Thyroid gland (tissue), 4 donors: Measurements from ENCODE around the gene GRID2IP. TPM values are rescaled to one million over a fixed set of nuclear protein-coding genes. Genes with fewer than 3 reads are reported as not detected.
A peak's percentile ranks its signal among the peaks of the same experiment; 100 is the strongest.

Source experiments
- DNase-seq, 2 donors: peaks; one replicate each; pipeline ENCODE4 v3.0.0-alpha.2; 2019
- H3K27ac ChIP-seq, 3 donors: fragments of 200-600 bp; sonication (generic); 1 replicate in 2 of 3; 2 replicates in 1 of 3; pipeline ENCODE4 v1.5.1; 2016 to 2019; ENCODE audit warnings: mild to moderate bottlenecking in 1 of 3, moderate library complexity in 1 of 3
- H3K27me3 ChIP-seq: fragments of 200-600 bp; sonication (generic); one replicate; pipeline ENCODE4 v1.5.1; 2019
- H3K36me3 ChIP-seq, 2 donors: fragments of 200-600 bp; sonication (generic); one replicate each; pipeline ENCODE4 v1.5.1; 2016 to 2019
- H3K4me1 ChIP-seq, 2 donors: fragments of 200-600 bp; sonication (generic); one replicate each; pipeline ENCODE4 v1.5.1; 2017 to 2019
- H3K4me3 ChIP-seq, 3 donors: fragments of 200-600 bp; sonication (generic); replicated peaks in 1 of 3; 1 replicate in 2 of 3; 2 replicates in 1 of 3; pipeline ENCODE4 v1.5.1; 2016; ENCODE audit warnings: mild to moderate bottlenecking in 1 of 3
- H3K9me3 ChIP-seq: fragments of 200-600 bp; sonication (generic); one replicate; pipeline ENCODE4 v1.5.1; 2017
- POLR2A ChIP-seq, 2 donors: fragments of 450-650 bp; IDR thresholded peaks; one replicate each; pipeline ENCODE4 v1.6.1; 2017; ENCODE audit warnings: antibody characterized with exemption in 2 of 2, mild to moderate bottlenecking in 2 of 2, moderate library complexity in 1 of 2
- WGBS, 2 donors: methylation state at CpG; one replicate each; pipeline ENCODE4 v1.1.5; 2017; 5-methylcytosine and 5-hydroxymethylcytosine counted together
- intact Hi-C: fragments of 100-400 bp; cut with DNase I; formaldehyde crosslinking; loops from one replicate; pipeline ENCODE4 v1.15.1; 2023
- total RNA-seq, 4 donors: library from RNA; depleted of rRNA; stranded (reverse); fragments of >200 nt; gene quantifications; one replicate each; pipeline ENCODE4 v1.2.3, GENCODE V29; 2016
- TF ChIP-seq, protein P1 (sequence below), 6 experiments: fragments of 200-600 bp in 3 of 6; fragments of 450-650 bp in 3 of 6; sonication (generic) in 3 of 6; IDR thresholded peaks; one replicate each; pipeline ENCODE4 v1.5.1; 2016 to 2019; ENCODE audit warnings: antibody characterized with exemption in 6 of 6, mild to moderate bottlenecking in 2 of 6, inconsistent platforms in 1 of 6, moderate library complexity in 1 of 6

Gene GRID2IP
- total RNA-seq, 4 donors from 2014 or later = 0.13 to 0.67 (median 0.40) TPM

DNA sequence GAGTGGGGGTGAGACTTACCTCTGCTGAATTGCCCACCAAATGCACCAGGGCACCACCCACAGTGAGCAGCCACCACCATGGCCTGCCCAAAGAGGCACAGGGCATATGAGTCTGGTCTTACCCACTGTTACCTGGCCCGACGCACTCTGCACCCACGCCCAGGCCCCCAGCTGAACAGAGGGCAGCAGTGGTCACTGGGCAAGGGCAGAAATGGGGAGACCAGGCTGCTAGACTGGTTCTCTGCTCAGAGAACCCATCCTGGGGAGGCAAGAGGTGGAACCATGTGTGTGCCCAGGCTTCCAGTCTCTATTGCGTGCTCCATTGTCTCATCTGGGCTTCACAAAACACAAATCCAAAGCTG is 64.1 kb downstream of the GRID2IP start:
- no peak for DNase-seq
- H3K27me3 ChIP-seq = no peaks in the 10 kb centered on the region
- no peaks in the 10 kb centered on the region for H3K9me3 ChIP-seq
- intact Hi-C loops = no loop called here
- H3K27ac ChIP-seq = no peak overlapping the region
- no peaks in the 10 kb centered on the region for H3K36me3 ChIP-seq
- peaks cover 6 to 8% of the 10 kb centered on the region in 2 donors for H3K4me1 ChIP-seq
- TF ChIP-seq, protein P1, sequence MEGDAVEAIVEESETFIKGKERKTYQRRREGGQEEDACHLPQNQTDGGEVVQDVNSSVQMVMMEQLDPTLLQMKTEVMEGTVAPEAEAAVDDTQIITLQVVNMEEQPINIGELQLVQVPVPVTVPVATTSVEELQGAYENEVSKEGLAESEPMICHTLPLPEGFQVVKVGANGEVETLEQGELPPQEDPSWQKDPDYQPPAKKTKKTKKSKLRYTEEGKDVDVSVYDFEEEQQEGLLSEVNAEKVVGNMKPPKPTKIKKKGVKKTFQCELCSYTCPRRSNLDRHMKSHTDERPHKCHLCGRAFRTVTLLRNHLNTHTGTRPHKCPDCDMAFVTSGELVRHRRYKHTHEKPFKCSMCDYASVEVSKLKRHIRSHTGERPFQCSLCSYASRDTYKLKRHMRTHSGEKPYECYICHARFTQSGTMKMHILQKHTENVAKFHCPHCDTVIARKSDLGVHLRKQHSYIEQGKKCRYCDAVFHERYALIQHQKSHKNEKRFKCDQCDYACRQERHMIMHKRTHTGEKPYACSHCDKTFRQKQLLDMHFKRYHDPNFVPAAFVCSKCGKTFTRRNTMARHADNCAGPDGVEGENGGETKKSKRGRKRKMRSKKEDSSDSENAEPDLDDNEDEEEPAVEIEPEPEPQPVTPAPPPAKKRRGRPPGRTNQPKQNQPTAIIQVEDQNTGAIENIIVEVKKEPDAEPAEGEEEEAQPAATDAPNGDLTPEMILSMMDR (IDR thresholded peaks at IDR 0.05) = no peak
- TF ChIP-seq POLR2A (IDR thresholded peaks at IDR 0.05) = no peak
- WGBS, 2 donors = 100% methylated on average over 1 to 2 of the region's 4 CpGs
- H3K4me3 ChIP-seq = no peak overlapping the region

GRCh38 chr7:6486438-6487183 is 64.7 kb downstream of the GRID2IP start:
- Histone ChIP-seq H3K36me3 (no peaks in the 10 kb centered on the region), H3K4me1 (peaks cover 8 to 13% of the 10 kb centered on the region in 2 donors), H3K9me3 (no peaks in the 10 kb centered on the region), H3K4me3 (no peak overlapping the region), H3K27ac (no peak overlapping the region), H3K27me3 (no peaks in the 10 kb centered on the region)
- no peak for DNase-seq
- intact Hi-C loops = no loop called here
- TF ChIP-seq, protein P1 (IDR thresholded peaks at IDR 0.05) = no peak
- TF ChIP-seq POLR2A (IDR thresholded peaks at IDR 0.05) = no peak
- 95% methylated on average over 19 of the region's 19 CpGs for WGBS, 2 donors

GRCh38 chr7:6482743-6483119 is 68.5 kb downstream of the GRID2IP start:
- WGBS, 2 donors = 28 to 34% methylated on average over 6 of the region's 6 CpGs
- intact Hi-C loops = no loop called here
- Histone ChIP-seq H3K36me3 (no peaks in the 10 kb centered on the region), H3K27me3 (no peaks in the 10 kb centered on the region), H3K4me3 (peak overlapping the region in 2 of 3 donors; percentile 83 to 95), H3K4me1 (peaks cover 39 to 42% of the 10 kb centered on the region in 2 donors), H3K27ac (peak overlapping the region; percentile 81 to 89 (median 84)), H3K9me3 (no peaks in the 10 kb centered on the region)
- TF ChIP-seq, protein P1 (IDR thresholded peaks at IDR 0.05) = no peak
- no peak for TF ChIP-seq POLR2A (IDR thresholded peaks at IDR 0.05)
- no peak for DNase-seq

DNA sequence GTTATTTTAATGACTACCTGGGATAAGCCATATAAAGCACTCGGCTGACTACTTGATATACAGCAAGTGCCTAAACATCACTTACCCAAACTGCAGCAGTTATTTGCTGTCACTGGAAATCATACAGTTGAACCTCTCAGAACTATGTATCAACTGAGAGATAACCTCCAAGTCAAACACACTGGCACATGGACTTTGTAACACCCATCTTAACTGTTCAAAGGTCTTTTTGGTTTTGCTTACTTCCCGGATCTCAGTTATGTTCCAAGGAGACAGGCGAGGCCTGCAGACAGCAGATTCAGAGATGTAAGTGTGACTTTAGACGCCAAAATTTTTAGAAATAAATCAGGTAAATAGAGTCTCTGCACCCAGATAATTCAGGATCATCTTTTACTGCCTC is 69.0 kb downstream of the GRID2IP start:
- H3K4me3 ChIP-seq = peak overlapping the region in 1 of 3 donors; percentile 83
- 68 to 76% methylated on average over 4 of the region's 4 CpGs for WGBS, 2 donors
- TF ChIP-seq, protein P1 (IDR thresholded peaks at IDR 0.05) = no peak
- no peak for TF ChIP-seq POLR2A (IDR thresholded peaks at IDR 0.05)
- H3K4me1 ChIP-seq = peaks cover 43 to 45% of the 10 kb centered on the region in 2 donors
- no peaks in the 10 kb centered on the region for H3K9me3 ChIP-seq
- intact Hi-C loops = no loop called here
- H3K27me3 ChIP-seq = no peaks in the 10 kb centered on the region
- H3K27ac ChIP-seq = peak overlapping the region in 2 of 3 donors; percentile 4 to 89
- DNase-seq = no peak
- no peaks in the 10 kb centered on the region for H3K36me3 ChIP-seq

DNA sequence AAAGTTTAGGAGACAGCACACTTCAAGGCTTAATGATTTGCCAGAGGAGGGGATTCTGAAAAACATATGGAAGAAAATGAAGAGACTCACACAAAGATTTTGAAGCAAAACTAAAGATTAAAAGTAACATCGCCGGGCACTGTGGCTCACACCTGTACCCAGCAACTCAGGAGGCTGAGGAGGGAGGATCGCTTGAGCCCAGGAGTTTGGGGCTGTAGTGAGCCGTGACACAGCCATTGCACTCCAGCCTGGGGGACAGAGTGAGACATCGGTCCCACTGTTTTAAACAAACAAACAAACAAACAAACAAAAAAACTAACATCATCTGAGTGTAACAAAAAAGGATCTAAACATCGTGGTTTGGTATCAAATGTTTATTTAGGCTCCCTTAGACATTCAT is 69.8 kb downstream of the GRID2IP start:
- 75 to 83% methylated on average over 6 of the region's 6 CpGs for WGBS, 2 donors
- TF ChIP-seq, protein P1 (IDR thresholded peaks at IDR 0.05) = no peak
- no peak for TF ChIP-seq POLR2A (IDR thresholded peaks at IDR 0.05)
- DNase-seq = no peak
- Histone ChIP-seq H3K27ac (peak overlapping the region in 2 of 3 donors; percentile 44 to 52), H3K4me3 (no peak overlapping the region), H3K36me3 (no peaks in the 10 kb centered on the region), H3K4me1 (peaks cover 52 to 54% of the 10 kb centered on the region in 2 donors), H3K9me3 (no peaks in the 10 kb centered on the region), H3K27me3 (no peaks in the 10 kb centered on the region)
- intact Hi-C loops = no loop called here
